ENCODE measurements around the gene DYSF.
A peak's percentile ranks its signal among the peaks of the same experiment; 100 is the strongest.
"Not testable (repeated sequence)": the region's sequence is repeated elsewhere in the genome, so short reads cannot be mapped to it uniquely, and the experiment has no call there.

Gene DYSF

GRCh38 chr2:71453404-71454220 lies at the start of gene DYSF:
Gene DYSF (plus strand): TSS chr2:71453561.
- peak; percentile 13 for DNase-seq

DNA sequence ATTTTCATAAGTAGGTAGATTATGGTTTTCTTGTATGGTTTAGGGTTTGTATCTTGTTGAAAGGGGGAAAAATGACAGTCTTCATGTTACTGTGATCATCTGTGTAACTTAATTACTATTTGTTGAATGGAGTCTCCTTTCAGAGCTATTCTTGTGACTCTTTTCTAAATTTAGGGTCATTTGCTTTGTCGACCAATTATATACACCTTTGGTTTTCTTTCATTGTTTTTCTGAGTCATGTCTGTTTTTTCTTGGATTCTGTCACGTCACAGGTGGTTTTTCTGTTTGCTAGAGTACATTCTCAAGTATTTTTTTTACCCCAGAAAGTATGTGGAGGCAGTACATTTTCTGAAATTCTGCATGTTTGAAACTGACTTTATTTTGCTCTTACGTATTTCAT lies 43.8 kb upstream of the DYSF start:
- DNase-seq: no peak

DNA sequence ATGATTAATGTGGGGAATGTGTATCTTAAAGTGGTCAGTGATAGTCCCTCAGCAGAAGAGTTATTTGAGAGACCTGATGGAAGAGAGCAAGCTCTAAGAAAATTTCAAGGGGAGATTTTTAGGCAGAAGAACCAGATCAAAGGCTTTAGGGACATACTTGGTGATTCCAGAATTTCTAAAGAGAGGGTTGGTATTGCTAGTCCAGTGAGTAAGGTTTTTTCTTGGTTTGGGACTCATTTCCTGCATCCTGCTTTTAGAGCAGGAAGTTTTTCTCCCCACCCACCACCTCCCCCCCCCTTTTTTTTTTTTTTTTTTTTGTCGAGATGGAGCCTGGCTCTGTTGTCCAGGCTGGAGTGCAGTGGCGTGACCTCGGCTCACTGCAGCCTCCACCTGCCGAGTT lies 42.7 kb upstream of the DYSF start:
- no peak for DNase-seq

GRCh38 chr2:71416866-71417265 lies 36.5 kb upstream of the DYSF start:
- DNase-seq: not testable (repeated sequence)

DNA sequence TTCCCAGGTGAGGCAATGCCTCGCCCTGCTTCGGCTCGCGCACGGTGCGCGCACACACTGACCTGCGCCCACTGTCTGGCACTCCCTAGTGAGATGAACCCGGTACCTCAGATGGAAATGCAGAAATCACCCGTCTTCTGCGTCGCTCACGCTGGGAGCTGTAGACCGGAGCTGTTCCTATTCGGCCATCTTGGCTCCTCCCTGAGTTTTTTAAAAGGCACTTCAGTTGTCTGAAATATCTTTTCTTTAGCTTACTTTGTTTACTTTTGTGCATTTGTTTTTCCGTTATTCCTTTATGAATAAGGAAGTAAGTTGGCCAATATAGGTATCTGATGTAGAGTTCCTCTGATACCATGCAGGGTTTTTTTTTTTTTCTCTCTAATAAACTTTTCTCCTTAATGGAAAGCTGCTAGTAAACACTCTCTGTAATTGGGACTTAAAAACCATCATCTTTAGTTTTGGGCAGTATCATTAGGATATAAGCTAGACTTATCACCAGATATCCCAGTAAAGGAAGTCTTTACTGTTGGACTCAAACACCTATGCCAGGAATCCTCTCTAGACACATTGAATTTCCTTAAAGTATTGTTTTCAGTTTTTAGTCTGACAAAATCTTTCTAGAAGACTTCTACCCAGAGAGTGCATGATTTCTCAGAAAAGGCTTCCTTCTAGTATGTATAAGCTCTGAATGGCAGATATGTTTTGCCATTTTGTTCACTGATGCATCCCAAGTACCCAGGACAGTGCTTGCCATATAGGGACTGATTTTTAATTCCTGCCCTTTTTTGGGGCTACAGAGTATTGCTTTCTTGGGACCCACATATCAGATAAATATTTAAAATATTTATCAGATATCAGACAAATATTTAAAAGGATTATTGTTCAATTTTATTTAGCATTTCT lies 35.8 kb upstream of the DYSF start:
- DNase-seq: no peak

- DNase-seq: no peak
Observed at GRCh38 chr2:71419145-71419544, 34.2 kb upstream of the DYSF start.

GRCh38 chr2:71419976-71420375 lies 33.4 kb upstream of the DYSF start:
- no peak for DNase-seq

DNA sequence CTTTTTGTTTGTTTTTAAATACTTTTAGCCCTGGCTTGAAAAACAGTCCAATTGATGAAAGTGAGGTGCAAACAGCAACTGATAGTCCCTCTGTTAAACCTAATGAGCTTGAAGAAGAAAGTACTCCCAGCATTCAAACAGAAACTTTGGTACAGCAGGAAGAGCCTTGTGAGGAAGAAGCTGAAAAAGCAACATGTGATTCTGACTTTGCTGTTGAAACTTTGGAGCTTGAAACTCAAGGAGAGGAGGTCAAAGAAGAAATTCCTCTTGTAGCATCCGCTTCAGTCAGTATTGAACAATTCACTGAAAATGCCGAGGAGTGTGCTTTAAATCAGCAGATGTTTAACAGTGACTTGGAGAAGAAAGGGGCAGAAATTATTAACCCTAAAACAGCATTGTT lies 30.6 kb upstream of the DYSF start:
- no peak for DNase-seq

- DNase-seq: no peak
Observed at GRCh38 chr2:71423817-71424420, 29.4 kb upstream of the DYSF start.

DNA sequence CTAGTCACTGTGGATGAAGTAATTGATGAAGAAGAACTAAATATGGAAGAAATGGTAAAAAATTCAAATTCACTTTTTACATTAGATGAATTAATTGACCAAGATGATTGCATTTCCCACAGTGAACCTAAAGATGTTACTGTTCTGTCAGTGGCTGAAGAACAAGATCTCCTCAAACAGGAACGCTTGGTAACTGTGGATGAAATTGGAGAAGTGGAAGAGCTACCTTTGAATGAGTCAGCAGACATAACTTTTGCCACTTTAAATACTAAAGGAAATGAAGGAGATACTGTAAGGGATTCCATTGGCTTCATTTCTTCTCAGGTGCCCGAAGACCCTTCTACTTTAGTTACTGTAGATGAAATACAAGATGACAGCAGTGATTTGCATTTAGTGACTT lies 26.6 kb upstream of the DYSF start:
- DNase-seq: no peak

DNA sequence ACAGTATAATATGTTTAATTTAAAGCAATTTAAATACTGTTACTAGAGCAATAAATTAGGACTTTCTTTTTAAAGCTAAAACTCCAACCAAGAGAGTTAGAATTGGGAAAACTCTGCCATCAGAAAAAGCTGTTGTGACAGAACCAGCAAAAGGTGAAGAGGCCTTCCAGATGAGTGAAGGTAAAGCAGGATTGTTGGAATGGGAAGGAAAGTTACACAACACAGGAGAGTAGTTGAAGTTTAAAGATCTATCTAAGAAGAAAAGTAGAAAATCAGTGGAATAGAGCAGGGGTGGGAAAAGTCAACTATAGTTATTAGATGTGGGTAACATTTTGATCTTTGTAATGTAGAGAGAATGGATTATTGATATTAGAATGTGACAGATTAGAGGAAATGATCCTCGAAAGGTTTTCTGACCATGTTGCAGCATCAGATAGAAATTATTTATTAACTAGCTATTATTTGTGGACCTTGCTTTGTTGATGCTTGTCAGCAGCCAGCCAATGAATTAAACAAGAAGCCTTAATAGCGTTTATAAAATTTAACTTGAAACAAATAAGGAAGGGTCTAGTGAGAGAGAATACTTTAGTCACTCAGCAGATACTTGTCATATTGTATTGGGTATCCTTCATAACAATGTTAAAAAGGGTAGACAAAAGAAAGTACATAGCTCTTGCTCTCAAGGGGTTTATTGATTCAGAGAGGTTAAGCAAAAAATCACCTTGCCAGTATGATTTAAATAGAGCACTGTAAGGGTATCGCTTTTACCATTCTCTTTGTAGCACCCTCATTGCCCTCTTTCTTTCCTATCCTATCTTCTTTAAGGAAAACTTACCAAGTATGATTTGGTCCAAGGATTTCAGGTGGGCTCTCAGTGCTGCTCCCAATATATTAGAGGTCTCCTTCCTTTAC lies 24.6 kb upstream of the DYSF start:
- DNase-seq: no peak

GRCh38 chr2:71445142-71445541 lies 8.2 kb upstream of the DYSF start:
- not testable (repeated sequence) for DNase-seq

GRCh38 chr2:71446505-71446904 lies 6.9 kb upstream of the DYSF start:
- no peak for DNase-seq

DNA sequence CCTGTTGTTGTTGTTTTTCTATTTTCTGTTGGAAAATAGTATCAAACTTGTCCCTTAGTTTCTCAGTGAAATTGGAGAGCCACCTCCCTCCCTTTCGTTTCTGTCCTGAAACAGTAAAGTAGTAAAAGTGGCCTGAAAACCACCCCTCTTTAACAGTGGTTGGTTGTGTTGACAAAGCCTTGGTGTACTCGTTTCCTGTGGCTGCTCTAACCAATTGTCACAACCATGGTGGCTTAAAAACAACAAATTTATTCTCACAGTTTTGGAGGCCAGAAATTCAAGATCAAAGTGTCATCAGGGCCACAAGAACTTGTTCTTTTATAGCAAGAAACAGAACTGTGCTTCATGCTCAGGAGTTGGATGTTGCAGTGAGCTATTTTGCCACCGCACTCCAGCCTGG lies 4.0 kb upstream of the DYSF start:
- DNase-seq: no peak

DNA sequence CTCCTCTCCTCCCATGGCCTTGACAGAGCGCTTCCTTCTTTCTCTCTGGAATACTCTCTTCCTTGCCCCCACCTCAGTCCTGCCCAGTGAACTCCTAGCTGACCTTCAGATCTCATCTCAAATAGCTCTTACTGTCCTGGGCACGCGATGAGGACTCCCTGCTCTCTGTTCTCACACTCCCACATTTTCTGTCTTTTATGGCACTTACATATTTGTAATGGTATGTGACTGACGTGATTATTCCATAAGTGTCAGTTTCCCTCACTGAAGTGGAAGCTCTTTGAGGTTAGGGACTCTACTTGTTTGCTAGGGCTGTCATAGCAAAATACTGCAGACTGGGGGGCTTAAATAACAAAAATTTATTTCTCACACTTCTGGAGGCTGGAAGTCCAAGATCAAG lies 1.7 kb upstream of the DYSF start:
- no peak for DNase-seq

- peak; percentile 23 for DNase-seq
Observed at GRCh38 chr2:71452565-71452964, 796 bp upstream of the DYSF start.

DNA sequence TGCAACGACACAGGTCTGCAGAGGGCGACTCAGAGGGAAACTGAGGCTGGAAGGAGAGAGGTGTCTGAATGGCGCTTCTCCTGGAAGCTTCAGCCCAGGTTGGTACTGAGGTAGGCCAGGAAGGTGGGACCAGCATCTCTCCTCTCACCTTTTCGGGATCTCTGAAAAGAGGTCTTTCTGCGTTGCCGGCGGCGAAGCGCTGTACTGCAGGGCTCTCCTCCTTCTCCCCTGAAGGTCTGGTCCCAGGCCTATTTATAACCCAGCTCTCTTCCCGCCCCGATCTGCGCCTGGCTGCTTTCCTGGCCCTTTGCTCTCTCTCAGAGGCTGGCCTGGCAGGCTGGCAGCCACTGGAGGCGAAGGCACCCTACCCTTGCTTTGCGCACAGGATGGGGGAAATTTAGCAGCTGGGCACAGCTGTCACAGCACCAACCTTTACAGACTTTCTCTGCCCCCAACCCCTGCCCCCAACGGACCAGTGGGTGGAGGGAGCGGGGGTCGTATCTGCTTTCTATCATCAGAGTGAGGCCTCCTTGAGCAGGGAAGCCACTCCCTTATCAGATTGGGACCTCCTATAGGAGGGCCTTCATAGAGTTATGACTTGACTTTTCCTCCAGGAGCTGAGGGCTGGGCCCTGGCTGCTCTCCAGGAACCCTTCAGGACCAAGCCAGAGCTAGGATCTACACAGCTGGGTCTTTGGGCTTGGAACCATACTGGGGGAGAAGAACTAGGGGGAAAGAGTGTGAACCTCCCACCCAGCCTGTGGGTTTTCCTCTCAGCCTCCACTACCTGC lies 1.1 kb downstream of the DYSF start:
- no peak for DNase-seq

DNA sequence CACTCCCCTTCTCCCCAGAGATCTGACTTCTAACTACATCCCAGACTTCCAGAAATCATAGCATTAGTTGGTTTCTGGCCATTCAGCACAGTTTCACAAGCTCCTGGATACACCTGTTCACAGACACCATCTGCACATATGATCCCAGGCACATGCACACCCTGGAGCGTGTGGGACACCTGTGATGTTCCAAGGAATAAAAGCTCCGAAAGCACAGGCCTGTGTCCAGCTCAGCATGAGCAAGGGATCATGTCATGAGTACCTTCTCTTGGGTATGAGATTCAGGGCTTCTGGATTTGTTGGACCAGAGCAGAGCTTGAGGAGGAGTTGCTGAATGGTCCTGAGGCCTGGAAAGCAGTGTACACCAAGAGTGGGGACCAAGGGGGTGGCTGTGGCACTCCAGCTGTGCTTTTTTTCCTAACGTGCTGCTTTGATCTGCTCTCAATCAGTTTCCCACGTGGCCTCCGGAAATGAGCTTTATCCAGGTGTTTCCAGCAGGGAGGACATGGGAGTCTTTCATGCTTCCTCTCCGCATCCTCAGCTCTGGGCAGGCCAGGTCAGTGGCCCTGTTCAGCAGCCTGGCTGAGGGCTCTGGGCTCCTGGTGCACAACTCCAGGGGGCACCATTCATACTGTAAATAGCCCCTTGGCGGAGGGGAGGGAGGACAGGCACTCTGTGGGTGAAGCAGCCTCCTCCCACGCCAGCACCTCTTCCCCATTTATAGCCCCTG lies 1.8 kb downstream of the DYSF start:
- no peak for DNase-seq

DNA sequence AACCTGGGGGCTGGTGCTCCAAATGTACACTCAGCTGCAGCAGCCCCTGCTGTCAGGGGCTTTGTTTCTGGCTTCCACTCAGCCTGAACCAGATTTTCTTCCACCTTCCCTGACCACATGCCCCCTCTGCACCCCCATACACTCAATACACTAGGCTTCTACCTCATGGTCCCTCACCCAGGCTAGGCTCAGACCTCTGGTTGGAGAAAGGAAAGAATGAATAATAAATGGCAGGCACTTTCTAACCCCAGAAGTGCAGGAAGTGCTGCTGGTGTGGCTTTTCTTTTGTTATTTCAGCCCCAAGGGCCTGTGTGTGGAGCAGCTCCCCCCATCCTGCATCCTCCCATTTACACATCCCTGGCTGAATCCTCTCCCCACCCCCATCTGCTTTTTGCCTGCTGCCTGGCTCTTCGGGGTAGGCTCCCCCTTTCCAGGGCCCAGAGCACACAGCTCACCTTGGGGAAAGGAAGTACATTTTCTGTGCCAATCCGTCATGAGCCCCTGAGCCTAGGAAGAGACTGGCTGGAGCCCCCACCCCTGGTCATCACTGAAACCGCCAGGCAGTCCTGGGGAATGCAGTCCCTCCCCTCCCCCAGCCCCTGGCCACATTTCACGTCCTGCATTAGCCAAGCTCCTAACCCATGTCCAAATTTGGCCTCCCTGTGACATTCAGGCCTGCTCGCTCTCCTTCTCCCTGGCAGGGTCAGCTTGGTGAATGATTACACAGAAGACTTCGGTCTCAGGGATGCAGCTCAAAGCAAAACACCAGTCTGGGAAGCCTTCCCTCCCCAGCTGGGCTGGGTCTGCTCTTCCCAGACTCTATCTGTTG lies 2.6 kb downstream of the DYSF start:
- DNase-seq: no peak

DNA sequence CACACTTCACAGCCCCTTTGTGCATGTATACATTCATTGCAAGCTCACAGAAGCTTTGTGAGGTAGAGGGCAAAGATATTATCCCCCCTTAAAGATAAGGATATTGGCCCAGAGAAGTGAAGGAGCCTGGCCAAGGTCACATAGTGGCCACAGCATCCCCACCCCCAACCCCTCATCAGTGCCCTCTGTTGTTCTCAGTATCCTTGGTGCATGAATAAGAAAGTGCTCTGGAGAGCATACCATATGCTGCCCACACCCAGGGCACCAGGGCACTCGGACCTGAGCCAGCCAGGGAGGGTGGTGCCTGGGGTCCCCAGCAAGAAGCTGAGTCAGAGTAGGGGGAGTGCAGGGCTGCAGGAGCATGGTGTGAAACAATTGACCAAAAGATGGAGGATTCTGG lies 3.3 kb downstream of the DYSF start:
- no peak for DNase-seq
